Measurements from ENCODE around the gene CEP131. TPM values are rescaled to one million over a fixed set of nuclear protein-coding genes. Genes with fewer than 3 reads are reported as not detected.
A peak's percentile ranks its signal among the peaks of the same experiment; 100 is the strongest.

Gene CEP131
- total RNA-seq, 4 donors from 2014 or later, result 5.7 to 21.3 (median 6.8) TPM

GRCh38 chr17:81239714-81240555, 17.2 kb upstream of the CEP131 start:
- no peaks in the 10 kb centered on the region for H3K36me3 ChIP-seq
- H3K27ac ChIP-seq, result peak overlapping the region; percentile 83 to 95 (median 90)
- TF ChIP-seq CTCF (IDR thresholded peaks at IDR 0.05), result no peak
- TF ChIP-seq POLR2A (IDR thresholded peaks at IDR 0.05), result peak; percentile 6
- peak overlapping the region; percentile 84 to 100 (median 96) for H3K4me3 ChIP-seq
- H3K4me1 ChIP-seq, result peaks cover 15 to 30% (median 25%) of the 10 kb centered on the region in 4 donors
- no peaks in the 10 kb centered on the region for H3K9me3 ChIP-seq
- in situ Hi-C loops (cut with MboI; ENCODE audit: low pct_ligation_motif_present in 1 of 4, low pct_unique_long_range_greater_than_20kb in 1 of 4, low sequenced_read_pairs in 3 of 4), result no loop called here
- WGBS, 2 donors (ENCODE audit: low coverage in 1 of 2), result 14% methylated on average over 37 of the region's 37 CpGs; no CpG with 5 or more reads in 1 of the 2 donors
- intact Hi-C loops (cut with DNase I; ENCODE audit: low total_unique reads), result loop anchor here (5.0 to 10.0 kb wide), 3 partner anchors 55 to 248 kb away; partner anchors contain the start of genes CHMP6 and SLC38A10
- no peak for DNase-seq
- H3K27me3 ChIP-seq, result no peaks in the 10 kb centered on the region

GRCh38 chr17:81238815-81239713, 16.3 kb upstream of the CEP131 start, which contains the start of the genes NDUFAF8 and TEPSIN:
TSS of gene NDUFAF8 (plus strand) at chr17:81239318. CDS start at chr17:81239364, 46 bp downstream.
TSS of gene TEPSIN (minus strand) at chr17:81239055. CDS start at chr17:81239033, 22 bp downstream.
- Histone ChIP-seq H3K4me1 (peaks cover 15 to 30% (median 25%) of the 10 kb centered on the region in 4 donors), H3K36me3 (no peaks in the 10 kb centered on the region), H3K9me3 (no peaks in the 10 kb centered on the region), H3K27me3 (no peaks in the 10 kb centered on the region), H3K27ac (peak within 1 kb of the TSS; percentile 83 to 95 (median 90)), H3K4me3 (peak within 1 kb of the TSS; percentile 84 to 100 (median 98))
- intact Hi-C loops (cut with DNase I; ENCODE audit: low total_unique reads), result loop anchor here (10.0 kb wide), 1 partner anchor 56 kb away; the partner anchor contains the start of gene SLC38A10
- peak; percentile 97 for DNase-seq
- TF ChIP-seq POLR2AphosphoS5 (IDR thresholded peaks at IDR 0.05) (peak in 2 of 3 donors; percentile 83 to 86), EP300 (IDR thresholded peaks at IDR 0.05; ENCODE audit: low read depth) (no peak), CTCF (IDR thresholded peaks at IDR 0.05) (no peak), POLR2A (IDR thresholded peaks at IDR 0.05) (peak; percentile 73)
- in situ Hi-C loops (cut with MboI; ENCODE audit: low pct_ligation_motif_present in 1 of 4, low pct_unique_long_range_greater_than_20kb in 1 of 4, low sequenced_read_pairs in 3 of 4), result no loop called here
- 0% methylated on average over 2 to 51 of the region's 100 CpGs for WGBS, 2 donors (ENCODE audit: low coverage in 1 of 2)

DNA sequence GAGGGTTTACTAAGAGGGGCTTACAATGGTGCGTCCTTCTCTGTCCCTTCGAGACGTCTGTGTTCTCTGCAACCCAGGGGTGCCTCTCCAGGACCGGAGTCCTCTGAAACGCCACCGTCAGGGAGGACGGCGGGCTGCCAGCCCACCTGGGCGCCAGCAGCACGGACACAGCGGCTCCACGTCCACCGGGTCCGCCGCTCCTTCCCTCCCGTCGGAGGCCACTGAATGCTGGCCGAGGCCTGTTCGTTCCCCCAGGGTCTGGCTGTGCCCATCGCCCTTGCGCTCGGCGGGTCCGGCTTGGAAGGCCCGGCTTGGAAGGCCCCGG, 15.7 kb upstream of the CEP131 start:
- Histone ChIP-seq H3K27ac (peak overlapping the region; percentile 64 to 95 (median 73)), H3K4me1 (peaks cover 15 to 30% (median 25%) of the 10 kb centered on the region in 4 donors), H3K9me3 (no peaks in the 10 kb centered on the region), H3K4me3 (peak overlapping the region; percentile 84 to 100 (median 98)), H3K36me3 (no peaks in the 10 kb centered on the region), H3K27me3 (no peaks in the 10 kb centered on the region)
- in situ Hi-C loops (cut with MboI; ENCODE audit: low pct_ligation_motif_present in 1 of 4, low pct_unique_long_range_greater_than_20kb in 1 of 4, low sequenced_read_pairs in 3 of 4) (no loop called here), intact Hi-C loops (cut with DNase I; ENCODE audit: low total_unique reads) (loop anchor here (10.0 kb wide), 1 partner anchor 56 kb away; the partner anchor contains the start of gene SLC38A10)
- no peak for DNase-seq
- WGBS, 2 donors (ENCODE audit: low coverage in 1 of 2), result 1% methylated on average over 19 of the region's 26 CpGs; no CpG with 5 or more reads in 1 of the 2 donors
- TF ChIP-seq POLR2A (IDR thresholded peaks at IDR 0.05) (no peak), CTCF (IDR thresholded peaks at IDR 0.05) (no peak), EP300 (IDR thresholded peaks at IDR 0.05; ENCODE audit: low read depth) (no peak), POLR2AphosphoS5 (IDR thresholded peaks at IDR 0.05) (no peak)
